Neutrophil (primary cell): ENCODE measurements around the gene PRDM16.
"Not testable (repeated sequence)": the region's sequence is repeated elsewhere in the genome, so short reads cannot be mapped to it uniquely, and the experiment has no call there.

Experiments used
- H3K27ac ChIP-seq: fragments of 200-600 bp; sonication (generic); 2 replicates; pipeline ENCODE4 v1.5.1; 2016; ENCODE audit warnings: mild to moderate bottlenecking, moderate library complexity
- H3K27me3 ChIP-seq: fragments of 200-600 bp; sonication (generic); 2 replicates; pipeline ENCODE4 v1.6.0; 2016; ENCODE audit warnings: mild to moderate bottlenecking
- H3K36me3 ChIP-seq: fragments of 200-600 bp; sonication (generic); 2 replicates; pipeline ENCODE4 v1.5.1; 2017
- H3K4me1 ChIP-seq, 2 experiments: fragments of 200-600 bp in 1 of 2; sonication (generic) in 1 of 2; 1 replicate in 1 of 2; 2 replicates in 1 of 2; pipeline versions ENCODE4 v1.5.1 to v1.6.1; 2013 to 2016; ENCODE audit warnings: low read depth in 1 of 2, low read length in 1 of 2, mild to moderate bottlenecking in 1 of 2, moderate library complexity in 1 of 2; ENCODE audit not compliant: control insufficient read depth in 1 of 2, insufficient read depth in 1 of 2
- H3K4me3 ChIP-seq, 2 experiments: fragments of 200-600 bp in 1 of 2; sonication (generic) in 1 of 2; 1 replicate in 1 of 2; 2 replicates in 1 of 2; pipeline ENCODE4 v1.5.1; 2013 to 2016; ENCODE audit warnings: low read depth in 1 of 2, low read length in 1 of 2, mild to moderate bottlenecking in 1 of 2, moderate library complexity in 1 of 2
- H3K9me3 ChIP-seq: fragments of 200-600 bp; sonication (generic); 2 replicates; pipeline ENCODE4 v1.5.1; 2016
- CTCF ChIP-seq: fragments of 200-600 bp; sonication (generic); IDR thresholded peaks from 2 replicates; pipeline ENCODE4 v1.5.1; 2016; ENCODE audit warnings: antibody characterized with exemption

Gene PRDM16

GRCh38 chr1:3161176-3161840, 92.3 kb downstream of the PRDM16 start:
- Histone ChIP-seq H3K4me3 (no peak overlapping the region), H3K9me3 (no peaks in the 10 kb centered on the region), H3K36me3 (no peaks in the 10 kb centered on the region), H3K4me1 (no peaks in the 10 kb centered on the region), H3K27me3 (peaks cover 52% of the 10 kb centered on the region), H3K27ac (no peak overlapping the region)
- TF ChIP-seq CTCF, result no peak

- Histone ChIP-seq H3K27ac (no peak overlapping the region), H3K27me3 (peaks cover 43% of the 10 kb centered on the region), H3K9me3 (no peaks in the 10 kb centered on the region), H3K36me3 (no peaks in the 10 kb centered on the region), H3K4me3 (no peak overlapping the region), H3K4me1 (no peaks in the 10 kb centered on the region)
- TF ChIP-seq CTCF, result no peak
Observed at GRCh38 chr1:3162322-3162882, 93.4 kb downstream of the PRDM16 start.

- Histone ChIP-seq H3K4me1 (no peaks in the 10 kb centered on the region), H3K27ac (no peak overlapping the region), H3K36me3 (no peaks in the 10 kb centered on the region), H3K9me3 (no peaks in the 10 kb centered on the region), H3K4me3 (no peak overlapping the region), H3K27me3 (peaks cover 36% of the 10 kb centered on the region)
- no peak for TF ChIP-seq CTCF
Observed at GRCh38 chr1:3163356-3163755, 94.4 kb downstream of the PRDM16 start.

- H3K27me3 ChIP-seq, result peaks cover 42% of the 10 kb centered on the region
- H3K27ac ChIP-seq, result no peak overlapping the region
- no peaks in the 10 kb centered on the region for H3K4me1 ChIP-seq
- no peaks in the 10 kb centered on the region for H3K36me3 ChIP-seq
- TF ChIP-seq CTCF, result no peak
- no peaks in the 10 kb centered on the region for H3K9me3 ChIP-seq
- no peak overlapping the region for H3K4me3 ChIP-seq
Observed at GRCh38 chr1:3164671-3165070, 95.7 kb downstream of the PRDM16 start.

GRCh38 chr1:3165189-3165588, 96.2 kb downstream of the PRDM16 start:
- H3K4me1 ChIP-seq, H3K9me3 ChIP-seq, H3K4me3 ChIP-seq, H3K27ac ChIP-seq, H3K36me3 ChIP-seq: not testable (repeated sequence)
- peaks cover 43% of the 10 kb centered on the region for H3K27me3 ChIP-seq

GRCh38 chr1:3166206-3166918, 97.4 kb downstream of the PRDM16 start:
- H3K4me3 ChIP-seq, result no peak overlapping the region
- H3K36me3 ChIP-seq, result no peaks in the 10 kb centered on the region
- H3K27me3 ChIP-seq, result peaks cover 43% of the 10 kb centered on the region
- no peaks in the 10 kb centered on the region for H3K9me3 ChIP-seq
- no peaks in the 10 kb centered on the region for H3K4me1 ChIP-seq
- H3K27ac ChIP-seq, result no peak overlapping the region
- TF ChIP-seq CTCF, result no peak
